ENCODE data around the gene IHH.

DNA sequence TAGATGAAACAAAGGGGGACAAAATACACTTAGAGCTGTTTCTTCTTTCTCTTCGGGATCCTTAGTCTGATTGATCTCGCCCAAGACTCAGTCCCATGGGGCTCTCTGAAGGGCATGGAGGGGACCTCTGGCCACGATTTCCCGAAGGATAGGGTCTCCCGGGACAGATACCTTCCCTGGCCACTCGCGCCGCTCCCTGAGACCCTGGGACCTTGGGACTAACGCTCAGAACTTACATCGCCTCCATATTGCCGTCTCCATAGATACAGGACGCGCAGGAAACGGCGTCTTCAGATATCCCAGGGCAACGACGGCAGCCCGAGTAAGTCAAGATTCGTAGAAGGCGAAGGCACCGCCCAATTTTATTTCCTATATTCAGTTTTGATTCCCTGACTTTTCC, 19.5 kb downstream of the IHH start, which contains the start of gene CFAP65:
- no peak for TF ChIP-seq FOXM1 (IDR thresholded peaks at IDR 0.05; ENCODE audit: borderline replicate concordance)
- TF ChIP-seq ZNF384 (IDR thresholded peaks at IDR 0.05): no peak
- TF ChIP-seq HDGF (IDR thresholded peaks at IDR 0.05; ENCODE audit: borderline replicate concordance): no peak
- TF ChIP-seq CTBP1 (IDR thresholded peaks at IDR 0.05; ENCODE audit: borderline replicate concordance): no peak
- no peak for TF ChIP-seq ELF4 (IDR thresholded peaks at IDR 0.05)
- no peak for TF ChIP-seq L3MBTL2 (conservative IDR thresholded peaks at IDR 0.05)
- TF ChIP-seq, protein P1, sequence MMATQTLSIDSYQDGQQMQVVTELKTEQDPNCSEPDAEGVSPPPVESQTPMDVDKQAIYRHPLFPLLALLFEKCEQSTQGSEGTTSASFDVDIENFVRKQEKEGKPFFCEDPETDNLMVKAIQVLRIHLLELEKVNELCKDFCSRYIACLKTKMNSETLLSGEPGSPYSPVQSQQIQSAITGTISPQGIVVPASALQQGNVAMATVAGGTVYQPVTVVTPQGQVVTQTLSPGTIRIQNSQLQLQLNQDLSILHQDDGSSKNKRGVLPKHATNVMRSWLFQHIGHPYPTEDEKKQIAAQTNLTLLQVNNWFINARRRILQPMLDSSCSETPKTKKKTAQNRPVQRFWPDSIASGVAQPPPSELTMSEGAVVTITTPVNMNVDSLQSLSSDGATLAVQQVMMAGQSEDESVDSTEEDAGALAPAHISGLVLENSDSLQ (IDR thresholded peaks at IDR 0.05): no peak
- no peak for TF ChIP-seq BHLHE40 (IDR thresholded peaks at IDR 0.05; ENCODE audit: borderline replicate concordance)
- no peak for TF ChIP-seq SP1 (IDR thresholded peaks at IDR 0.05)
- TF ChIP-seq SUZ12 (IDR thresholded peaks at IDR 0.05): no peak
- no peak for TF ChIP-seq FOXK2 (IDR thresholded peaks at IDR 0.05)
- no peak for TF ChIP-seq NFRKB (IDR thresholded peaks at IDR 0.05)
- no peak for TF ChIP-seq TARDBP (IDR thresholded peaks at IDR 0.05)
- TF ChIP-seq FOXA1 (IDR thresholded peaks at IDR 0.05): no peak

Measured in HEK293T (cell line).